ENCODE measurements around the gene HNRNPA3. TPM values are rescaled to one million over a fixed set of nuclear protein-coding genes. Genes with fewer than 3 reads are reported as not detected.
"Not testable (repeated sequence)": the region's sequence is repeated elsewhere in the genome, so short reads cannot be mapped to it uniquely, and the experiment has no call there.

The HNRNPA3 gene
- polyA plus RNA-seq, 1 donor from 2014 or later = 55.3 TPM

DNA sequence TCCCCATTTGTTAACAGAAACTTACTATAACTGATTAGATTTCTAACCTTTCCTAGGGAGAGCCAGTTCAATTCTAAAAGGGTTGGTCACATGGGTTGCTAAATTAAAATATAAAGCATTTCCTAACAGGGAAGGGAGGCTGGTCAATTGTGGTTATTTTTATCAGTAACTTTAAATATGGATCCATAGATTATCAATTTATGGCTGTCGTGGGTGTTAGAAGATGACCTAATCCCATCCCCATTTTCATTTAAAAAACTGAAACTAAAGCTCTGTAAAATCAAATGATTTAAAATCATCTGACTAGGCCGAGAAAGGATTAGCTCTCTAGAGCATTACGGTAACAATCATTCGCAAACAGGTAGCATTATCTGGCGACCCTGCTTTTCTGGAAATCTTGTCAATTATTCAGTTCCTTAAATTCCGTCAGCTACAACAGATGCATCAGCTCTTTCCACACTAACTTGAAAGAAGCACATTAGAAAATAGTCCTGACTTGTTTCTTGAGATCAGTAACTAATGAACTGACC lies 953 bp upstream of the HNRNPA3 start:
- Mint-ChIP-seq H3K27me3 (no peaks in the 10 kb centered on the region), H3K4me3 (peak overlapping the region; percentile 92 to 100 (median 96)), H3K27ac (peak overlapping the region; percentile 98 to 100 (median 100)), H3K9me3 (no peaks in the 10 kb centered on the region), H3K4me1 (peaks cover 17 to 37% (median 34%) of the 10 kb centered on the region in 3 donors), H3K36me3 (no peaks in the 10 kb centered on the region)

DNA sequence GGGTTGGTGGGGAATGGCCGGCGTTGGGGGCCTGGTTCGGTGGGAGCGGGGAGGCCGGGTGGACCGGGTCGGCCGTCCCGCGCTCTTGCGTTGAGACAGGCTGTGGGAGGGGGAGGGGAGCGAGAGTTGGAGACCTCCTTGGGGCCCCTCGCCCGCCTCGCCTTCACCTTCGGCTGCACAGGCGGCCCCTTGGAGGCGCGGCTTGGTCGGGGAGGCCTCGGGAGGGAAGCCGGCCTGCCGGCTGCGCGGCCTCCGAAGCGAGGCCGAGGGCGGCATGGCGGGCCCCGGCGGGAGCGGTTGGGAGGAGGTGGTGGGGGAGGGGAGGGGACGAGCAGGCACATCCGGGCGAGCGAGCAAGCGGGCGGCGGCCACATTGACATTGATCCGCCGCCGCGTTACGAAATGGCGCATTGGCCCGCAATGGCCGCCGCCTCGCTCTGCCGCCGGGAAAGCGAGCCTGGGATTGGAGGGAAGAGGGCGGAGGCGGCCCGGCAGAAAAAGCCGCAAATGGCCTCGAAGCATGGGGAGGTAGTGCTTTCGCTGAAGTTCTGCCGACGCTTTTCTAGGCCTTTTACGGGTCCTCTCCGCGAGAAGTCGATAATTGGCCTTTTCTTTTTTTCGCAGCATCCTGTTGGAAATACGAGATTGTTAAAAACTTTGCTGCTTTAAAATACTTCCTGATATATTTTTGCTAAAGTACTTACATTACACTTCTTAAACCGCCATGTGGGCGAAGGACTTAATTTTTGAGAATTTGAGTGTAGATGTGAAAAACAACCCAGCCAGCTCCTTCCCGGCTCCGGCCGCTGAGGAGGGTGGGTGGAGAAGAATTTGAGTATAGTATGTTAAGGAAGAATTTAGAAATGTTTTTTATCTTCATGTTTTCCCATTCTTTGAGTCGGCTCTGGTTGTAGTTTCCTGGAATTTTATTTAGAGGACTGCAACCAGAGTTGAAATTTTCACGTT lies 580 bp downstream of the HNRNPA3 start:
- H3K9me3 Mint-ChIP-seq = no peaks in the 10 kb centered on the region
- H3K36me3 Mint-ChIP-seq = no peaks in the 10 kb centered on the region
- H3K4me1 Mint-ChIP-seq = peaks cover 15 to 37% (median 35%) of the 10 kb centered on the region in 3 donors
- H3K4me3 Mint-ChIP-seq = peak overlapping the region; percentile 92 to 100 (median 96)
- no peaks in the 10 kb centered on the region for H3K27me3 Mint-ChIP-seq
- H3K27ac Mint-ChIP-seq = peak overlapping the region; percentile 98 to 100 (median 100)

DNA sequence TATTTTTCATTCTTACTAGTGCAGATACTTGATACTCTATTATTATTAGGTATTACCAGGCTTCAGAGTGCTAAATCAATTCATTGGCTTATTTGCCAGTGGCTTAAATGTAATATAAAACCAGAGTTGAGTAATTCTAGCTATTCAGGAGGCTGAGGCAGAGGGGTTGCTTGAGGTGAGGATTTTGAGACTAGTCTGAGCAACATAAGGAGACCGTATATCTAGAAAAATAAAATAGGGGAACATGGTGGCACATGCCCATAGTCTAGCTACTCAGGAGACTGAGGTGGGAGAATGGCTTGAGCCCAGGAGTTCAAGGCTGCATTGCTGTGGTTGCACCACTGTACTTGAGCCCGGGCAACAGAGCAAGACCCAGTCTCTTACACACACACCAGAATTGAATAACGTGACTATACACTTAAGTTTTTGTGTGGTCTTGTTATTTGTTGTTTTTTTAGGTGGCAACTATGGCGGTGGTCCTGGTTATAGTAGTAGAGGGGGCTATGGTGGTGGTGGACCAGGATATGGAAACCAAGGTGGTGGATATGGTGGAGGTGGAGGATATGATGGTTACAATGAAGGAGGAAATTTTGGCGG lies 4.8 kb downstream of the HNRNPA3 start:
- Mint-ChIP-seq H3K9me3 (no peaks in the 10 kb centered on the region), H3K36me3 (no peaks in the 10 kb centered on the region), H3K27me3 (no peaks in the 10 kb centered on the region), H3K4me3 (peak overlapping the region in 2 of 4 donors; percentile 3 to 48), H3K4me1 (peaks cover 13 to 45% (median 33%) of the 10 kb centered on the region in 3 donors), H3K27ac (peak overlapping the region in 1 of 3 donors; percentile 98)

- not testable (repeated sequence) for H3K36me3 Mint-ChIP-seq
Measured at GRCh38 chr2:177219787-177220186, 7.2 kb downstream of the HNRNPA3 start.

DNA sequence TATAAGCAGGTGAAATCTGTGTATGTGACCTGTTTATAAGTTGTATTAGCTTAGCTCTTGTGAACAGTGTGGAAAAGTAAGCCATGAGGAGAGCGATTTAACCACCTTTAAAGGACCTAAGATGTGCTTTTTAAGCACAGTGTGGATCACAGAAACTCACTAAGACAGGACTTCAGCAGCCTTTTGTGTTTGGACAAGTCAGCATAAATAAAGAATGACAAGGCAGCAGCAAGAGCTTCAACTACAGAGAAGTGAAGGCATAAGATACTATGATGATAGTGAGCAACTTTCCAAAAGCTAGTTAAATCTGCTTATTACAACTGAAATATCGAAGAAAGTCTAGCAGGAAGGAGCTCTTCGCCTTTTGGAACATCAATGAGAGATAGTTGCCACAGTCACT lies 8.9 kb downstream of the HNRNPA3 start:
- H3K27ac Mint-ChIP-seq = peak overlapping the region in 1 of 3 donors; percentile 78
- H3K36me3 Mint-ChIP-seq = no peaks in the 10 kb centered on the region
- H3K27me3 Mint-ChIP-seq = no peaks in the 10 kb centered on the region
- no peaks in the 10 kb centered on the region for H3K9me3 Mint-ChIP-seq
- H3K4me1 Mint-ChIP-seq = peaks cover 4 to 35% (median 19%) of the 10 kb centered on the region in 3 donors
- no peak overlapping the region for H3K4me3 Mint-ChIP-seq

More at GRCh38 chr2:177219787-177220186, 7.2 kb downstream of the HNRNPA3 start:
- not testable (repeated sequence) for H3K27me3 Mint-ChIP-seq, H3K27ac Mint-ChIP-seq, H3K9me3 Mint-ChIP-seq, H3K4me3 Mint-ChIP-seq
- H3K4me1 Mint-ChIP-seq = peaks cover 10 to 41% (median 31%) of the 10 kb centered on the region in 3 donors

DNA sequence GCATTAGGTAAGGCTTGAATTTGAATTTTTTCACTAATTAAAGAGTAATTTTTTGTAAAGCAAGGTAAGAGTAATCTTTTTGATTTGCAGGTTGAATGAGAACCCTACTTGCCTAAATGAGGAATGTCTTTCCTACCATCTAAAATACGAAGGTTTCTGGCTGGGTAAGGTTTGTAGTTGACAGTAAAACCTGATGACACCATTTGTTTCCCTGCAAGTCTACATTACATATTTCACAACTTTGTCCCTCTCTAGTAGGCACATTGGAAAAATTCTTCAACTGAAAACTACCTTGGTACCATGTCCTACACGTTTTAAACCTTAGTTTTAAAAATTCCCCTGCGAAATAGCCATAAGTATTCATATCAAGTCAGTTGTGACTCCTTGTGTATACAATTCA lies 9.4 kb downstream of the HNRNPA3 start:
- Mint-ChIP-seq H3K4me1 (peaks cover 6 to 35% (median 17%) of the 10 kb centered on the region in 3 donors), H3K27ac (peak overlapping the region in 1 of 3 donors; percentile 25), H3K9me3 (no peaks in the 10 kb centered on the region), H3K36me3 (no peaks in the 10 kb centered on the region), H3K4me3 (no peak overlapping the region), H3K27me3 (no peaks in the 10 kb centered on the region)

GRCh38 chr2:177223436-177223835 lies 10.8 kb downstream of the HNRNPA3 start:
- not testable (repeated sequence) for H3K27me3 Mint-ChIP-seq, H3K9me3 Mint-ChIP-seq, H3K36me3 Mint-ChIP-seq, H3K4me3 Mint-ChIP-seq
- Mint-ChIP-seq H3K4me1 (peaks cover 8 to 41% (median 23%) of the 10 kb centered on the region in 3 donors), H3K27ac (peak overlapping the region in 1 of 3 donors; percentile 13)

- Mint-ChIP-seq H3K4me1 (peaks cover 10 to 35% (median 26%) of the 10 kb centered on the region in 3 donors), H3K27me3 (no peaks in the 10 kb centered on the region), H3K9me3 (no peaks in the 10 kb centered on the region), H3K4me3 (no peak overlapping the region), H3K36me3 (peaks cover 2% of the 10 kb centered on the region), H3K27ac (peak overlapping the region in 1 of 3 donors; percentile 47)
Measured at GRCh38 chr2:177225965-177226360, 13.4 kb downstream of the HNRNPA3 start.

GRCh38 chr2:177229442-177230242 lies 17.0 kb downstream of the HNRNPA3 start:
- Mint-ChIP-seq H3K36me3 (peaks cover 8% of the 10 kb centered on the region), H3K27me3 (no peaks in the 10 kb centered on the region), H3K4me1 (peaks cover 13 to 28% (median 25%) of the 10 kb centered on the region in 3 donors), H3K27ac (peak overlapping the region; percentile 47 to 88 (median 65)), H3K4me3 (no peak overlapping the region), H3K9me3 (no peaks in the 10 kb centered on the region)

DNA sequence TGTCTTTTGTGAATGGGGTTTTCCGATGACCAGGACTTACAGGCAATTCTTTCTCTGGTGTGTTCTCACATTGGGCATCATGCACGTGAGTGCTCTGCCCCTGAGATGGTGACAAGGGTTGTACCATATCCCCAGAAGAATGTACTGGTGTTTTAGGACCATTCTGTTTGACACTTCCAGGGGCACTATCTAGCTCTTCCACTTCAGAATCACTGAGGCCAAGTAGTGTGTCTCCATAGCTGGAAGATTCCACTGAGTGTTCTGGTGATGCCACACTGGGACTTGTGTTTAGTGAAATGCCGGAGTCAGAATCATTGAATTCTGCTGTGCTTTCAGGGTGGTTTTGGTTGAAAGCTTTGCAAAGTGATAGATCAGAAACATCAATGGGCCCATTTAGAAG lies 18.7 kb downstream of the HNRNPA3 start:
- no peaks in the 10 kb centered on the region for H3K27me3 Mint-ChIP-seq
- no peaks in the 10 kb centered on the region for H3K9me3 Mint-ChIP-seq
- H3K36me3 Mint-ChIP-seq = peaks cover 8% of the 10 kb centered on the region
- H3K27ac Mint-ChIP-seq = peak overlapping the region in 2 of 3 donors; percentile 59 to 60
- no peak overlapping the region for H3K4me3 Mint-ChIP-seq
- H3K4me1 Mint-ChIP-seq = peaks cover 10 to 26% (median 23%) of the 10 kb centered on the region in 3 donors

- Mint-ChIP-seq H3K27me3 (no peaks in the 10 kb centered on the region), H3K4me1 (peaks cover 7 to 23% (median 17%) of the 10 kb centered on the region in 3 donors)
Measured at GRCh38 chr2:177232098-177232704, 19.6 kb downstream of the HNRNPA3 start.

DNA sequence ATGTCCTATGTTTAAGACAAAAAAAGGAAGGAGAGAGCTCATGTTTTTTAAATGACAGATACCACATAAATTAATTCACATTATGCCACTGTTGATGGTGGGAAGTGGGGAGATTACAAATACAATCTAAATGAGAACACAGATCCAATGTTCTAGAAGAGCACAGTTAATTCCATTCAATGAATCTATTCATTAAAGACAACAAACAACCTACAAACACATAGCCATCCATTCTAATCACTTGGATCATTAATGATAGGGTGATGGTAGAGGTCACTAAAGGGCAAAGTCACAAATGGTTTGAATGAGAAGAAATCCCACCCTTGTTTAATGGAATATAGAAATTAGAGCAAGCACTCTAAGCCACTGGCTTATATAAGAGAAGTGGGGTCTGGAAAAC lies 21.7 kb downstream of the HNRNPA3 start:
- no peaks in the 10 kb centered on the region for H3K27me3 Mint-ChIP-seq
- peak overlapping the region in 1 of 4 donors; percentile 72 for H3K4me3 Mint-ChIP-seq
- H3K27ac Mint-ChIP-seq = peak overlapping the region in 2 of 3 donors; percentile 53 to 82
- H3K4me1 Mint-ChIP-seq = peaks cover 18 to 25% (median 18%) of the 10 kb centered on the region in 3 donors
- H3K9me3 Mint-ChIP-seq = no peaks in the 10 kb centered on the region
- H3K36me3 Mint-ChIP-seq = peaks cover 8% of the 10 kb centered on the region

More at GRCh38 chr2:177232098-177232704, 19.6 kb downstream of the HNRNPA3 start:
- H3K4me3 Mint-ChIP-seq = no peak overlapping the region
- H3K9me3 Mint-ChIP-seq = no peaks in the 10 kb centered on the region
- no peak overlapping the region for H3K27ac Mint-ChIP-seq
- peaks cover 8% of the 10 kb centered on the region for H3K36me3 Mint-ChIP-seq

- Mint-ChIP-seq H3K36me3 (peaks cover 6% of the 10 kb centered on the region), H3K9me3 (no peaks in the 10 kb centered on the region), H3K4me1 (peaks cover 28 to 36% (median 28%) of the 10 kb centered on the region in 3 donors), H3K27ac (peak overlapping the region in 2 of 3 donors; percentile 15 to 53), H3K27me3 (no peaks in the 10 kb centered on the region), H3K4me3 (no peak overlapping the region)
Measured at GRCh38 chr2:177235855-177236437, 23.4 kb downstream of the HNRNPA3 start.

DNA sequence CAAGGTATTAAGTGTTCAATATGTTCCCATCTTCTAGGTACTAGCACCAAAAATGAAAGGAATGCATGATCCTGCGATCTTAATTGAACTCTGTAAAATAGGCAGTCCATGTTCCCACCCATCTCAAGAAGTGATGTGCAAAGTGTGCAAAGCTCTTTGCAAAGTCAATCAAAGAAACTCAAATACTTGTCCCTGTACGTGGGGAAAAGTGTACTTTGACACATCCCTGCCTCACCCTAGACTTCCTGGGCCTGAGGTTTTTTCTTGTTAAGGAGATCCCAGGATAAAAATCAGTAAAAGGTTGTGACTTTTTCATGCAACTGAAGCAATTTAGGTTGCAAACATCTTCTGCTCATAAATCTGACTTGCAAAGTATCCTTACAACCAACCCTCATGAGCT lies 25.3 kb downstream of the HNRNPA3 start:
- Mint-ChIP-seq H3K36me3 (no peaks in the 10 kb centered on the region), H3K27ac (peak overlapping the region in 2 of 3 donors; percentile 31 to 38), H3K9me3 (no peaks in the 10 kb centered on the region), H3K4me1 (peaks cover 44 to 55% (median 48%) of the 10 kb centered on the region in 3 donors), H3K4me3 (no peak overlapping the region), H3K27me3 (no peaks in the 10 kb centered on the region)
